Kasumi-1 (cell line): ENCODE measurements around the gene ST7.
A peak's percentile ranks its signal among the peaks of the same experiment; 100 is the strongest.
"Not testable (repeated sequence)": the region's sequence is repeated elsewhere in the genome, so short reads cannot be mapped to it uniquely, and the experiment has no call there.

Experiments
- DNase-seq, 2 experiments: peaks; one replicate each; lab custom pipeline; 2025; lab: John Stamatoyannopoulos, UW

The ST7 gene

DNA sequence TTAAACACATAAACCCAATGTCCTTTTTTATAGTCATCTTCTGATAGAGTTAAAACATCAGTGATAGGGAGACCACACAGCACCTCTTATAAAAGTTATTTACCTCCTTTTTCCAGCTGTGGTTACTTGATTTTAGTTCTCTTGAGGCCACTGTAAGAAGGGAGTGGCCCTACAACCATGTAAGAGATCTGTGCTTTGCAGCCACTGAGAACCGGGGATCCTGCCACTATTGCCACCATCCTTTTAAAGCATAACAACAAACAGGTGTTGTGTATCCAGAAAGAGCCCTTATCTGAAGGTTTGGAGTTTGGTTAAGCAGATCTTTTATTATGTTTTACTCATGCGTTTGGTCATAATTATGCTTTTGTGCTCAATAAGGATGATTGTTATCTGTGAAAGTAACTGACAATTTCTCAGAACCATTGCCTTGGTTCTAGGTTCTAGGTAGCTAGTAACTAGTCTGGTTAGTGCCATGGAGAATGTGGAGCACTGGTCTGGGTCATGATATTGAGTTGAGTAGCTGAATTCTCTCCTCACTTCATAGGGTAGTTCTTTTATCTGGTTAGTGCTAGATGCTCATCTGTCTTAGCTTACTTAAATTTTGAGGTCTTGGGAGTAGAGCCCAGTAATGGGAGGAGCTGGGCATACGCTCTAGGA is 56.5 kb downstream of the ST7 start:
- DNase-seq: no peak

GRCh38 chr7:117010375-117011133 is 57.3 kb downstream of the ST7 start:
- DNase-seq: no peak

GRCh38 chr7:117011419-117012260 is 58.3 kb downstream of the ST7 start:
- DNase-seq: peak in 1 of 2 experiments; percentile 22

GRCh38 chr7:117012284-117012683 is 59.0 kb downstream of the ST7 start:
- no peak for DNase-seq

GRCh38 chr7:117012696-117013095 is 59.4 kb downstream of the ST7 start:
- peak; percentile 69 to 80 for DNase-seq

DNA sequence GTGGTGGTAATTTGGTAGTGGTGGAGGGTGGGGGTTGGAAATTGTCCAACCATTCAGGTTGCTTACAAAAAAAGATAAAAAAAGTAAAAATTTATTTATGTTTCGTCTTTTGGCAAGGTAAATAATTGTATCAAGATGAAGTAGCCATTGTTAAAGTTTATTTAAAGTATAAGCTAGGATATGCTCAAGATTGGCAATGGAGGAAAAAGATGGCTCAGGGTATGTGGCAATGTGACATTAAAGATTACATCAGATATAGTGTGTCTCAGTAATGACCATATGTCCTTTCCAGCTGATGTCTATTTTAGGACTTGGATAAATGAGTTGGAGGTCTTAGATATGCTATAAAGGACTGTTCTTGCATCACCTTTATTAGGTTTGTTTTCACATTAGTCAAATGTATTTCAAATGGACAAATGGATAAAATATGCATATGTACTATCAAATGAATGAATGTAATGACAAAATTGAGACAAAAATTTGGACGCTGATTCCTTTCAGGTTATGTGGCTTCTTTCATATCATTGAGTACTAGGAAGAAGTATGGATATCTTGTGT is 60.9 kb downstream of the ST7 start:
- DNase-seq: peak in 1 of 2 experiments; percentile 49

DNA sequence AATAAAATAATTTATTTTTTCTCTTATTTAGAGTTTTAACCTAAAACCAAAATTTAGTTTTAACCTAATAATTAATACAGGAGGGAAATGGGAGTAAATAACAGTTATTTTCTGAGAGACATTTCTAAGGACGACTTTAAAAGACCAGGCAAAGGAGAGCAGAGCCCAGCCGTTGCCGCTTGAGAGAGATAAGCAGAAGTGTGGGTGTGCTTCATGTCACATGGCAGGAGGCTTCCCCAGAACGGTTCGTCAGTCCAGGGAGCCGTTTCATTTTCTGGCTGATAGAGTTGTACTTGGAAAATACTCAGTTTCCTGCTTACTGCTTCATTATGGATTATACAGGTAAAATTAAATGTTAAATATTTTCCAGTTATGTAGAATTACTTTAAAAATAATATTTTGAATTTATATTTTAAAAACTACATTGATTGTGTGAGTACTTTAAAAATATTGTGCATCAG is 61.4 kb downstream of the ST7 start:
- peak; percentile 87 to 91 for DNase-seq

- DNase-seq: no peak
Observed at GRCh38 chr7:117015258-117016184, 62.2 kb downstream of the ST7 start.

DNA sequence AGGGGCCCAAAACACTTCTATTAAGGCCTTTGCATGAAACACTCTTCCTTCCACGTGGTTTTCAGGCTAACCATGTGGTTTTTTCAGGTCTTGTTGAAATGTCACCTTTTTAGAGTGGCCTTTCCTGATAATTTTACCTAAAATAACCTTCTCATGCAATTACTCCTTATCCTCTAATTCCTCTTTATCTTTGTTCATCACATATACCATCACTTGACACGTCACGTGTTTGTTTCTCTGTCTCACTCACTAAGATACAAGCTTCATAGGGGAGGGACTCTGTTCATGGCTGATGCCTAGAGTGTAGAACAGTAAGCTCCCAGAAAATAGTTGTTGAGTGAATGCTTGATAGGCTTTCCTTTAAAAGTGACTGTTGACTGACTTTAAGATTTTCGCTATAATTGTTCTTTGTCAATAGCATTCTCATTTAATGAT is 63.7 kb downstream of the ST7 start:
- no peak for DNase-seq

DNA sequence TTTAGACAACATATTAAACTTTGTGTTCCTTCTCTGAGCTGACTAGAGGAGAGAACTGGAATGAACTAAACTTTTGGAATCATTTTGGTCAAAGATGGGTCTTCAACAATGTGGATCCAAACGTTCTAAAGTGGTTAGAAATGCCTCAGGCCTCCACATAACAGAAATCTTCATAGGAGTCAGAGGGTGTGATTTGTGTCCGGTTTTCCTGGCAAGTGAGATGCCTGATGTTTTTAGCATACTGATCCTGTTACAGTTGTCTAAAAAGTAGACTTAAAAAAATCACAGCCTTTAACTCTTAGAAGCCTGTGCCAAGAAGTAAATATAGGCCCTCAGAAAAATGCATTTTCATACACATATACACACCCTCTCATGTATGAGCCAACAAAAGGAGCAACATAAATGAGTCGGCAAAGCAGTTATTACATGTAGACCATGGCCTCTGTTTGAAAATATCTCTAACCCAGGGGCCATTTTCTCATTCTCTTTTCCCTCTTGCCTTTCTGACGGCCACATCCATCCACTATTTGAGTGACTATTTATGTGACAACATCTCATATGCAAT is 64.5 kb downstream of the ST7 start:
- DNase-seq: no peak

- DNase-seq: no peak
Observed at GRCh38 chr7:117018713-117019112, 65.4 kb downstream of the ST7 start.

GRCh38 chr7:117019287-117019686 is 66.0 kb downstream of the ST7 start:
- DNase-seq: no peak

GRCh38 chr7:117019786-117020590 is 66.7 kb downstream of the ST7 start:
- DNase-seq: no peak

DNA sequence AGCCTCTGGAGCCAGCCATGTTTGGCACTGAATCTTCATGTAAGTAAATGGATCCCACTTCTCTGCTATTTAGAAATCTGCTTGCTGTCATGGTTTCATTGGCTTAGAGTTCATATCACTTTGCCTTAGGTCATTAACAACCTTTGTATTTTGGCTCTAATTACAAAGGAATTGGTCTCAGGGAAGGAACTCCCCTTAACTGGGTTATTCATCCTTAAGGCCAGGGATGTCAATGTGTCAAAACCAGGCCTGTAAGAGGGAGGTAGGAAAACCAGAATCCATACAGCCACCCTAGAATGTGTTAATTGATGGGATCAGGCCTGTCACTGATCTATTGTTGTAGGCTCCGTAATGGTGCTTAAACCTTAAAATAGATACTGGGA is 67.3 kb downstream of the ST7 start:
- no peak for DNase-seq

- DNase-seq: no peak
Observed at GRCh38 chr7:117021366-117021765, 68.1 kb downstream of the ST7 start.

DNA sequence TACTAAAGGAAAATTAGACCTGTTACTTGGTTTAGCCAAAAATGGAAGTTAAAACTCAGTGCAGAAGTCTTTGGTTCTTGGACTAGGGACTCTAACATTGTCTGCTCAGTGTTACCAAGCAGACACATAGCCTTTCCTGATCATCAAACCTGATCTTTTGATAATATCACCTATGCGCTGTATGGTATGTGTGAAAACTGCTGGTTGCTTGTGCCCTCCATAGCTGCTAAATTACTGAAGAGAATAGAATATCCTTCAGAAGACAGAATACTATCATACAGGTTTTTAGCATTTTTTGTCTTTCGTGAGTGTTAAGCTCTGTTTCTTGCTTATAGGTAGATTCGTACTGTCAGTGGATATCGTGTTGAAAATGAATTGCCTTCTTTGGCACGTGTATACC is 68.7 kb downstream of the ST7 start:
- no peak for DNase-seq

DNA sequence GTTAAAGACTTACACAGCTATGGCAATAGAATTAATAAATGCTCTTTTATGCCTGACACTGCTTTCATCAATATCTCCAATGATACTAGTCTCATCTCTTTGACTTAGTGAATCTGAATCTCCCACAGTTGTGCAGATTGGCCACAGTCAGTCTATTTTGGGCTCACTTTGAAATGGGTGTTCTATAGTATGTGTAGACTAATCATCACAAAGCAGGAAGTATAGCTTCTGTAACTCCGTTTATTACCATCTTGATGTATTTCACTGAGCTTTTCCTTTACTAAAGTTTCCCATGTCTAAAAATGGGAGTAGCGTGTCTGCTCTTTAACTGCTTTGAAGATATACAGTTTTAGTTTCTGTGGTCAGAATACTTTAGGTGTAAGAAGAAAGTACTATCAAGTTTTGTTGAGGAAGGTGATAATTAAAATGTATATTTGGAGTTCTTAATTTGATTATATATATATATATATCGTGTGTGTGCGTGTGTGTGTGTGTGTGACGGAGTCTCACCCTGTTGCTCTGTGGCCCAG is 70.1 kb downstream of the ST7 start:
- no peak for DNase-seq

GRCh38 chr7:117024811-117025210 is 71.5 kb downstream of the ST7 start:
- no peak for DNase-seq

DNA sequence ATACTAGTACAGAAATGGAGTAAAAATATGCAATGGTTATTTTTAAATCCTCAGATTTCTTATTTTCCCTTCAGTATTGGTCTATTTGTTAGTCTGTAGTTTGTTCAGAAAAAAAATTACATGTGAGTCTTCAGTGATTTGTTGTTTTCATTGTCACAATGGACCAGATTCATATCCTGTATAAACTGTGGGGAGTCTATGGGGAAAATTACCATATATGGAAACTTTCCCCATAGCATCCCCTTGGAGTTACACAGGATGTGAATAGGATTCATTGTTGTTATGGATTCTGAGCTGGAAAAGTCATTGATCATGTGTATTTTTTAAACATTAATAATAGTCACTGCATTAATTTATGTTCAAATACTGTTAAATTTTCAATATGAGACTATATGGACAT is 72.6 kb downstream of the ST7 start:
- no peak for DNase-seq

DNA sequence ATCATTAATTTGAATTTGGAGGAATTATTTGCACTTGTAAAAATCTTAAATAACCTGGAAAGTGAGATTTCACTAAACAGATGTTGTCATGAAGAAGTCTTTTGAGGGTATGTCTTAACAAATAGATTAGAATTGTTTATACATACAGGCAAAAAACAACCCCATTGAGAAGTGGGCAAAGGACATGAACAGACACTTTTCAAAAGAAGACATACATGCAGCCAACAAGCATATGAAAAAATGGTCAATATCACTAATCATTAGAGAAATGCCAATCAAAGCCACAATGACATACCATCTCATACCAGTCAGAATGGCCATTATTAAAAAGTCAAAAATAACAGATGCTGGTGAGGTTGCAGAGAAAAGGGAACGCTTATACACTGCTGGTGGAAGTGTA is 77.0 kb downstream of the ST7 start:
- not testable (repeated sequence) for DNase-seq
